Endothelial cell of umbilical vein (primary cell): ENCODE measurements around the gene NOXRED1. TPM values are rescaled to one million over a fixed set of nuclear protein-coding genes. Genes with fewer than 3 reads are reported as not detected.

Experiments used
- BruUV-seq: library from RNA; stranded (reverse); fragments of 400-500 nt; replicated peaks from 2 replicates; lab custom pipeline; 2021; lab: Mats Ljungman, UMichigan
- CTCF ChIA-PET: fragments of 300-600, 350-600 bp; sonication (Branson Sonifier 250); formaldehyde crosslinking; loops from one replicate; lab custom pipeline; 2021; ENCODE audit warnings: antibody characterized with exemption, inconsistent platforms; lab: Charles Lee
- POLR2A ChIA-PET: fragments of 300-600, 350-600 bp; sonication (Branson Sonifier 250); formaldehyde crosslinking; loops from one replicate; lab custom pipeline; 2021; ENCODE audit warnings: antibody characterized with exemption, inconsistent platforms; lab: Charles Lee
- DNase-seq: peaks from one replicate; pipeline ENCODE4 v3.0.0-alpha.2; 2011; ENCODE audit warnings: low read depth, low spot score
- FAIRE-seq: peaks from 2 replicates; lab custom pipeline; 2011; peaks lifted over from hg19 to GRCh38; lab: Jason Lieb, UNC
- H2AFZ ChIP-seq: 2 replicates; pipeline ENCODE4 v1.6.0; 2012; ENCODE audit warnings: low read depth, low read length, control low read depth, inconsistent platforms
- H3K27ac ChIP-seq: 2 replicates; pipeline ENCODE4 v1.5.1; 2011; ENCODE audit warnings: low read depth, mild to moderate bottlenecking, control low read depth, low read length, moderate library complexity; ENCODE audit not compliant: insufficient read depth
- H3K27me3 ChIP-seq, 2 experiments: 2 replicates each; pipeline versions ENCODE4 v1.6.0 to v1.6.1; 2011; ENCODE audit warnings: low read length in 2 of 2, mixed read lengths in 1 of 2; ENCODE audit not compliant: control insufficient read depth in 2 of 2, insufficient read depth in 2 of 2
- H3K36me3 ChIP-seq, 2 experiments: 2 replicates in 1 of 2; 3 replicates in 1 of 2; pipeline ENCODE4 v1.5.1; 2011; ENCODE audit warnings: low read length in 2 of 2, mild to moderate bottlenecking in 1 of 2, moderate library complexity in 1 of 2; ENCODE audit not compliant: control insufficient read depth in 2 of 2, insufficient read depth in 2 of 2; ENCODE audit errors: extremely low read depth in 1 of 2
- H3K4me1 ChIP-seq: 3 replicates; pipeline ENCODE4 v1.5.1; 2011; ENCODE audit warnings: mild to moderate bottlenecking, low read length; ENCODE audit not compliant: control insufficient read depth, insufficient read depth; ENCODE audit errors: extremely low read depth
- H3K4me2 ChIP-seq: 2 replicates; pipeline ENCODE4 v1.6.1; 2011; ENCODE audit warnings: low read length, control low read depth, mixed read lengths; ENCODE audit not compliant: insufficient read depth
- H3K4me3 ChIP-seq, 3 experiments: fragments of 200-600 bp in 1 of 3; sonication (generic), shearing (Covaris generic) in 1 of 3; replicated peaks in 1 of 3; 2 replicates each; pipeline ENCODE4 v1.5.1; 2011 to 2016; ENCODE audit warnings: control low read depth in 3 of 3, low read length in 3 of 3, mild to moderate bottlenecking in 2 of 3, inconsistent platforms in 1 of 3, low read depth in 1 of 3, moderate library complexity in 1 of 3; ENCODE audit not compliant: insufficient read depth in 1 of 3
- H3K79me2 ChIP-seq: 2 replicates; pipeline ENCODE4 v1.6.0; 2012; ENCODE audit warnings: low read length, inconsistent platforms; ENCODE audit not compliant: control insufficient read depth, insufficient read depth
- H3K9ac ChIP-seq: replicated peaks from 2 replicates; pipeline ENCODE3; 2011; ENCODE audit warnings: low read length, control low read depth; ENCODE audit not compliant: insufficient read depth; ENCODE audit errors: extremely low read depth
- H3K9me1 ChIP-seq: replicated peaks from 3 replicates; pipeline ENCODE4 v1.6.0; 2011; ENCODE audit warnings: mild to moderate bottlenecking, low read length; ENCODE audit not compliant: control insufficient read depth, insufficient read depth; ENCODE audit errors: extremely low read depth
- H3K9me3 ChIP-seq: replicated peaks from 2 replicates; pipeline ENCODE4 v1.5.1; 2012; ENCODE audit warnings: low read length, inconsistent platforms; ENCODE audit not compliant: control insufficient read depth, insufficient read depth
- H4K20me1 ChIP-seq: replicated peaks from 2 replicates; pipeline ENCODE3; 2011; ENCODE audit warnings: mild to moderate bottlenecking, low read length; ENCODE audit not compliant: control insufficient read depth, insufficient read depth; ENCODE audit errors: extremely low read depth
- EZH2 ChIP-seq: IDR thresholded peaks from 2 replicates; pipeline ENCODE4 v1.6.1; 2012; ENCODE audit warnings: borderline replicate concordance, low read depth, mild to moderate bottlenecking, moderate library complexity, low read length, inconsistent platforms; ENCODE audit not compliant: severe bottlenecking
- FOS ChIP-seq: IDR thresholded peaks from 2 replicates; pipeline ENCODE4 v1.6.1; 2011; ENCODE audit warnings: mild to moderate bottlenecking, low read length, moderate library complexity, borderline replicate concordance; ENCODE audit not compliant: insufficient read depth
- JUN ChIP-seq: IDR thresholded peaks from 2 replicates; pipeline ENCODE4 v1.6.1; 2011; ENCODE audit warnings: borderline replicate concordance, low read depth; ENCODE audit not compliant: insufficient read length, insufficient read depth
- MYC ChIP-seq: IDR thresholded peaks from one replicate; pipeline ENCODE4 v1.6.1; 2011; ENCODE audit warnings: mild to moderate bottlenecking, low read depth, low read length
- POLR2A ChIP-seq: IDR thresholded peaks from 2 replicates; pipeline ENCODE4 v1.6.1; 2012; ENCODE audit warnings: low read depth, mild to moderate bottlenecking, control low read depth, low read length
- POLR2AphosphoS5 ChIP-seq: IDR thresholded peaks from 2 replicates; pipeline ENCODE4 v1.6.1; 2012; ENCODE audit warnings: low read depth, mild to moderate bottlenecking, control low read depth, low read length, moderate library complexity; ENCODE audit not compliant: insufficient read depth
- dilution Hi-C: fragments of 300-500 bp; cut with MboI; formaldehyde crosslinking; loops from one replicate; pipeline ENCODE4 v1.15.0; 2019; ENCODE audit warnings: low sequenced_read_pairs; ENCODE audit not compliant: extremely low pct_ligation_motif_present
- intact Hi-C: fragments of 100-400 bp; cut with micrococcal nuclease; formaldehyde crosslinking; loops from one replicate; pipeline ENCODE4 v1.10.0; 2022
- polyA plus RNA-seq, 4 experiments: library from polyadenylated mRNA; depleted of rRNA in 3 of 4; stranded (reverse) in 3 of 4; unstranded in 1 of 4; fragments of >200 nt; gene quantifications; 2 replicates each; pipeline versions ENCODE4 v1.2.1 to v1.2.3, GENCODE V29; 2011 to 2012; ENCODE audit warnings: missing spikeins in 1 of 4
- total RNA-seq: library from RNA; stranded (reverse); gene quantifications from 2 replicates; pipeline ENCODE4 v1.2.3, GENCODE V29; 2021
- TF ChIP-seq, protein P1 (sequence below): IDR thresholded peaks from 2 replicates; pipeline ENCODE4 v1.6.1; 2011; ENCODE audit not compliant: insufficient read depth, insufficient read length
- TF ChIP-seq, protein P2 (sequence below), 2 donors: IDR thresholded peaks; 1 replicate in 1 of 2; 2 replicates in 1 of 2; pipeline ENCODE4 v1.5.1; 2011; ENCODE audit warnings: low read length in 2 of 2, mild to moderate bottlenecking in 2 of 2, moderate library complexity in 2 of 2, control low read depth in 1 of 2, inconsistent platforms in 1 of 2, low read depth in 1 of 2; ENCODE audit not compliant: insufficient read depth in 1 of 2; ENCODE audit errors: extremely low read depth in 1 of 2

The NOXRED1 gene
- total and polyA plus RNA-seq, 2 donors (not counting 3 experiments of a cell fraction or from before 2014, with no cell fraction given), result 0.15 to 0.33 TPM

DNA sequence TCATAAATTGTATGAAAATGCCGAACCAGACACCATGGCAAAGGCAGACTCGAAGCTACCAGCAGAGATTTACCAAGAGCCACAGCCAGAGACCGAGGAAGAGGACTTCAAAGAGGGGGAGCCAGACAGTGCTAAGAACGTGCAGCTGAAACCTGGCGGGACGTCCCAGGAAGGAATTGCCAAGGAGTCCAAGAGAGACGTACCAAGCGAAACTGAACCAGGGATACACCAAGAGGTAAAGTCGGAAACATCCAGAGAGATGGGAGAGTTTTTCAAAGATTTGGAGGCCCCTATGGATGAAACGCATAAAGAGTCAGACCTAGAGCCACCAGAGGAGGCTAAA lies 45.9 kb downstream of the NOXRED1 start:
- POLR2A ChIA-PET, result interaction anchor here (0.6 to 1.5 kb wide), 3 partner anchors 57 to 263 kb away, joined by 3 to 8 read pairs (median 4); partner anchors contain the start of genes GSTZ1 and POMT2
- no peaks in the 10 kb centered on the region for H3K27me3 ChIP-seq
- FAIRE-seq, result no peak
- peak overlapping the region; percentile 81 for H2AFZ ChIP-seq
- H3K4me2 ChIP-seq, result peak overlapping the region; percentile 67
- intact Hi-C loops, result loop anchor here (1.0 kb wide), 2 partner anchors 57 to 80 kb away; partner anchors contain the start of genes POMT2 and VIPAS39
- no peaks in the 10 kb centered on the region for H4K20me1 ChIP-seq
- no TSS peak for BruUV-seq
- peak overlapping the region; percentile 58 to 76 (median 69) for H3K4me3 ChIP-seq
- no peak overlapping the region for H3K27ac ChIP-seq
- H3K4me1 ChIP-seq, result peaks cover 15% of the 10 kb centered on the region
- H3K79me2 ChIP-seq, result peaks cover 9% of the 10 kb centered on the region
- peak overlapping the region; percentile 79 for H3K9ac ChIP-seq
- no peak for DNase-seq
- no peaks in the 10 kb centered on the region for H3K36me3 ChIP-seq
- no peaks in the 10 kb centered on the region for H3K9me3 ChIP-seq
- CTCF ChIA-PET, result interaction anchor here (0.7 to 1.9 kb wide), 11 partner anchors 13 to 589 kb away, joined by 3 to 15 read pairs (median 3); partner anchors contain the start of genes GSTZ1 and POMT2
- dilution Hi-C loops, result no loop called here
- TF ChIP-seq, protein P1, sequence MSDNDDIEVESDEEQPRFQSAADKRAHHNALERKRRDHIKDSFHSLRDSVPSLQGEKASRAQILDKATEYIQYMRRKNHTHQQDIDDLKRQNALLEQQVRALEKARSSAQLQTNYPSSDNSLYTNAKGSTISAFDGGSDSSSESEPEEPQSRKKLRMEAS, result no peak
- no peak for TF ChIP-seq MYC
- no peak for TF ChIP-seq EZH2
- TF ChIP-seq, protein P2, sequence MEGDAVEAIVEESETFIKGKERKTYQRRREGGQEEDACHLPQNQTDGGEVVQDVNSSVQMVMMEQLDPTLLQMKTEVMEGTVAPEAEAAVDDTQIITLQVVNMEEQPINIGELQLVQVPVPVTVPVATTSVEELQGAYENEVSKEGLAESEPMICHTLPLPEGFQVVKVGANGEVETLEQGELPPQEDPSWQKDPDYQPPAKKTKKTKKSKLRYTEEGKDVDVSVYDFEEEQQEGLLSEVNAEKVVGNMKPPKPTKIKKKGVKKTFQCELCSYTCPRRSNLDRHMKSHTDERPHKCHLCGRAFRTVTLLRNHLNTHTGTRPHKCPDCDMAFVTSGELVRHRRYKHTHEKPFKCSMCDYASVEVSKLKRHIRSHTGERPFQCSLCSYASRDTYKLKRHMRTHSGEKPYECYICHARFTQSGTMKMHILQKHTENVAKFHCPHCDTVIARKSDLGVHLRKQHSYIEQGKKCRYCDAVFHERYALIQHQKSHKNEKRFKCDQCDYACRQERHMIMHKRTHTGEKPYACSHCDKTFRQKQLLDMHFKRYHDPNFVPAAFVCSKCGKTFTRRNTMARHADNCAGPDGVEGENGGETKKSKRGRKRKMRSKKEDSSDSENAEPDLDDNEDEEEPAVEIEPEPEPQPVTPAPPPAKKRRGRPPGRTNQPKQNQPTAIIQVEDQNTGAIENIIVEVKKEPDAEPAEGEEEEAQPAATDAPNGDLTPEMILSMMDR (IDR thresholded peaks at IDR 0.05; ENCODE audit: extremely low read depth in 1 of 2, insufficient read depth in 1 of 2, low read depth in 1 of 2, low read length in 2 of 2), result no peak
- no peak for TF ChIP-seq FOS
- TF ChIP-seq POLR2AphosphoS5, result no peak
- no peak for TF ChIP-seq POLR2A
- no peak for TF ChIP-seq JUN
- no peaks in the 10 kb centered on the region for H3K9me1 ChIP-seq
